ENCODE data around the gene LIME1. TPM values are rescaled to one million over a fixed set of nuclear protein-coding genes. Genes with fewer than 3 reads are reported as not detected.

The LIME1 gene
- total and polyA plus RNA-seq, 8 donors, result 2.6 to 46.6 (median 3.5) TPM

- 86 to 87% methylated on average over 26 of the region's 26 CpGs for WGBS, 2 donors
Observed at GRCh38 chr20:63745961-63746731, 9.7 kb downstream of the LIME1 start.

GRCh38 chr20:63746751-63747315, 10.4 kb downstream of the LIME1 start:
- H3K36me3 ChIP-seq, result peaks cover 0 to 11% (median 6%) of the 10 kb centered on the region in 3 donors
- FAIRE-seq, result no peak

More at GRCh38 chr20:63745961-63746731, 9.7 kb downstream of the LIME1 start:
- Histone ChIP-seq H3K4me3 (no peak overlapping the region), H3K4me1 (peaks cover 1 to 9% (median 4%) of the 10 kb centered on the region in 3 donors), H3K27me3 (no peaks in the 10 kb centered on the region), H3K27ac (no peak overlapping the region), H3K9me3 (no peaks in the 10 kb centered on the region), H3K36me3 (peaks cover 0 to 11% (median 6%) of the 10 kb centered on the region in 3 donors)
- FAIRE-seq (no peak), ATAC-seq (no peak), DNase-seq (peak in 1 of 6 donors; percentile 75)
- TF ChIP-seq CTCF (IDR thresholded peaks at IDR 0.05), result no peak
- intact Hi-C loops (cut with DNase I), result no loop called here

GRCh38 chr20:63747622-63748069, 11.2 kb downstream of the LIME1 start:
- DNase-seq (peak in 2 of 6 donors; percentile 34 to 75), FAIRE-seq (no peak), ATAC-seq (peak in 2 of 4 donors; percentile 38 to 54)
- WGBS, 2 donors, result 47 to 52% methylated on average over 12 to 13 of the region's 13 CpGs
- Histone ChIP-seq H3K36me3 (peaks cover 0 to 6% (median 5%) of the 10 kb centered on the region in 3 donors), H3K4me1 (no peaks in the 10 kb centered on the region), H3K9me3 (no peaks in the 10 kb centered on the region), H3K27me3 (no peaks in the 10 kb centered on the region), H3K27ac (no peak overlapping the region), H3K4me3 (no peak overlapping the region)
- intact Hi-C loops (cut with DNase I), result no loop called here
- no peak for TF ChIP-seq CTCF (IDR thresholded peaks at IDR 0.05)

More at GRCh38 chr20:63746751-63747315, 10.4 kb downstream of the LIME1 start:
- intact Hi-C loops (cut with DNase I), result no loop called here
- Histone ChIP-seq H3K9me3 (no peaks in the 10 kb centered on the region), H3K4me3 (no peak overlapping the region), H3K27me3 (no peaks in the 10 kb centered on the region), H3K4me1 (peaks cover 0 to 3% (median 0%) of the 10 kb centered on the region in 3 donors), H3K27ac (no peak overlapping the region)
- no peak for ATAC-seq
- peak in 2 of 6 donors; percentile 54 to 77 for DNase-seq
- WGBS, 2 donors, result 88 to 91% methylated on average over 30 to 47 of the region's 47 CpGs
- TF ChIP-seq CTCF (IDR thresholded peaks at IDR 0.05), result no peak

GRCh38 chr20:63748070-63748933, 11.8 kb downstream of the LIME1 start:
- Histone ChIP-seq H3K4me3 (no peak overlapping the region), H3K27me3 (no peaks in the 10 kb centered on the region), H3K9me3 (no peaks in the 10 kb centered on the region), H3K4me1 (no peaks in the 10 kb centered on the region), H3K36me3 (no peaks in the 10 kb centered on the region), H3K27ac (no peak overlapping the region)
- FAIRE-seq (no peak), DNase-seq (peak in 2 of 6 donors; percentile 54 to 80), ATAC-seq (peak in 2 of 4 donors; percentile 10 to 11)
- intact Hi-C loops (cut with DNase I), result no loop called here
- no peak for TF ChIP-seq CTCF (IDR thresholded peaks at IDR 0.05)
- 71 to 75% methylated on average over 19 to 20 of the region's 20 CpGs for WGBS, 2 donors
